ELR (cell line): ENCODE measurements around the gene EIF3M.

Source experiments
- DNase-seq: peaks from one replicate; pipeline ENCODE4 v3.0.0-alpha.2; 2015; ENCODE audit warnings: low read depth

Gene EIF3M

GRCh38 chr11:32583459-32584271 lies at the start of gene EIF3M:
EIF3M (plus strand) TSS chr11:32583831; CDS start chr11:32583888, 57 bp downstream.
- DNase-seq, result peak; percentile 96

GRCh38 chr11:32538804-32539203 lies 44.8 kb upstream of the EIF3M start:
- no peak for DNase-seq

GRCh38 chr11:32549611-32550187 lies 33.9 kb upstream of the EIF3M start:
- no peak for DNase-seq

- DNase-seq, result no peak
Observed at GRCh38 chr11:32550207-32550606, 33.4 kb upstream of the EIF3M start.

- DNase-seq, result no peak
Observed at GRCh38 chr11:32555091-32555490, 28.5 kb upstream of the EIF3M start.

- no peak for DNase-seq
Observed at GRCh38 chr11:32555895-32556294, 27.7 kb upstream of the EIF3M start.

GRCh38 chr11:32561835-32562234 lies 21.8 kb upstream of the EIF3M start:
- no peak for DNase-seq

- no peak for DNase-seq
Observed at GRCh38 chr11:32562839-32563599, 20.6 kb upstream of the EIF3M start.

- no peak for DNase-seq
Observed at GRCh38 chr11:32563600-32563959, 20.1 kb upstream of the EIF3M start.

GRCh38 chr11:32566517-32566916 lies 17.1 kb upstream of the EIF3M start:
- DNase-seq, result peak; percentile 20

GRCh38 chr11:32567154-32567553 lies 16.5 kb upstream of the EIF3M start:
- no peak for DNase-seq

GRCh38 chr11:32569313-32569881 lies 14.2 kb upstream of the EIF3M start:
- no peak for DNase-seq

- DNase-seq, result no peak
Observed at GRCh38 chr11:32571039-32571438, 12.6 kb upstream of the EIF3M start.

- DNase-seq, result no peak
Observed at GRCh38 chr11:32573228-32573627, 10.4 kb upstream of the EIF3M start.

GRCh38 chr11:32574421-32574820 lies 9.2 kb upstream of the EIF3M start:
- DNase-seq, result no peak

GRCh38 chr11:32575070-32575469 lies 8.6 kb upstream of the EIF3M start:
- no peak for DNase-seq

GRCh38 chr11:32576456-32576855 lies 7.2 kb upstream of the EIF3M start:
- no peak for DNase-seq

- peak; percentile 45 for DNase-seq
Observed at GRCh38 chr11:32580967-32581366, 2.7 kb upstream of the EIF3M start.

GRCh38 chr11:32581556-32581955 lies 2.1 kb upstream of the EIF3M start:
- no peak for DNase-seq

- peak; percentile 20 for DNase-seq
Observed at GRCh38 chr11:32584921-32585320, 1.3 kb downstream of the EIF3M start.

GRCh38 chr11:32586576-32587190 lies 3.1 kb downstream of the EIF3M start:
- peak; percentile 67 for DNase-seq

- no peak for DNase-seq
Observed at GRCh38 chr11:32594272-32594671, 10.6 kb downstream of the EIF3M start.
